ENCODE data around the gene SLC24A4.

DNA sequence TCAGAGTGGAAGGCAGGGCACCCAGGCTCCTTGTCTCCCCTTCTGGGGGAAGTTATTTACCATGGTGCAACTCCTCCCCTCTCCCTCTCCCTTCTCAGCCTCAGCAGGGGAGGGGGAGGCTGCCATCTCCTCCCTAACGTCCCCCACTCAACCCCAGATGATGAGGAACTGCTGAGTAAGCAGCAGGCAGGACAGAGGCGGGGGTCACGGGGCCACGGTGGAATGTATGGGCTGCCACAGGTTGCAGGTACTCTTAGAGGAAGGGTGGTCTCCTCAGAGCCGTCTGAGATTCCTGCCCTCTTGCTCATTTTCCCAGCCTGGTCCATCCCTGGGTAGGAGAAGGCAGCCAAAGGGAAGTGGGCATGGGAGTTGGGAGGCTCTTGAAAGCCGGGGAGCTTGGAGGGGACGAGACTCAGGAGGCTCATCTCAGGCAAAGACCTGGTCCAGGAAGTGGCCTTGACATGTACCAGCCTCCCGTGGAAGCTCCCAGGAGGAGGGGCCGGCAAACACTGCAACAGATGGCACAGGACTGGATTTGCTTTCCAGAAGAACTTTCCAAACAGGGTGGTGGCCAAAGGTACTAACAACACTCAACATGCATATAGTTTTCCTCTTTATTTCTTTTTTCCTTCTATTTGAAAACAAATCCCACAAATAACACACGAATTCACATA is 209.7 kb downstream of the SLC24A4 start:
- TF ChIP-seq, protein P1, sequence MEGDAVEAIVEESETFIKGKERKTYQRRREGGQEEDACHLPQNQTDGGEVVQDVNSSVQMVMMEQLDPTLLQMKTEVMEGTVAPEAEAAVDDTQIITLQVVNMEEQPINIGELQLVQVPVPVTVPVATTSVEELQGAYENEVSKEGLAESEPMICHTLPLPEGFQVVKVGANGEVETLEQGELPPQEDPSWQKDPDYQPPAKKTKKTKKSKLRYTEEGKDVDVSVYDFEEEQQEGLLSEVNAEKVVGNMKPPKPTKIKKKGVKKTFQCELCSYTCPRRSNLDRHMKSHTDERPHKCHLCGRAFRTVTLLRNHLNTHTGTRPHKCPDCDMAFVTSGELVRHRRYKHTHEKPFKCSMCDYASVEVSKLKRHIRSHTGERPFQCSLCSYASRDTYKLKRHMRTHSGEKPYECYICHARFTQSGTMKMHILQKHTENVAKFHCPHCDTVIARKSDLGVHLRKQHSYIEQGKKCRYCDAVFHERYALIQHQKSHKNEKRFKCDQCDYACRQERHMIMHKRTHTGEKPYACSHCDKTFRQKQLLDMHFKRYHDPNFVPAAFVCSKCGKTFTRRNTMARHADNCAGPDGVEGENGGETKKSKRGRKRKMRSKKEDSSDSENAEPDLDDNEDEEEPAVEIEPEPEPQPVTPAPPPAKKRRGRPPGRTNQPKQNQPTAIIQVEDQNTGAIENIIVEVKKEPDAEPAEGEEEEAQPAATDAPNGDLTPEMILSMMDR (IDR thresholded peaks at IDR 0.05; ENCODE audit: poor library complexity, severe bottlenecking): no peak
- no peak for TF ChIP-seq POLR2AphosphoS5 (IDR thresholded peaks at IDR 0.05)
- no peak for TF ChIP-seq RAD21 (conservative IDR thresholded peaks at IDR 0.05)
- TF ChIP-seq EZH2 (IDR thresholded peaks at IDR 0.05; ENCODE audit: borderline replicate concordance, insufficient read depth, low read length, poor library complexity, severe bottlenecking): no peak

All from neural cell (in vitro differentiated cells).